GM18505 (cell line): ENCODE measurements around the gene IFT20.

Source experiments
- ATAC-seq: cut with Tn5 transposase; IDR thresholded peaks from one replicate; pipeline ENCODE4 v1.9.1; 2021; ENCODE audit not compliant: unreplicated experiment
- POLR2A ChIP-seq: IDR thresholded peaks from 4 replicates; pipeline ENCODE4 v1.6.1; 2011; ENCODE audit warnings: borderline replicate concordance; ENCODE audit not compliant: insufficient read depth, insufficient read length; ENCODE audit errors: extremely low read depth

Gene IFT20

DNA sequence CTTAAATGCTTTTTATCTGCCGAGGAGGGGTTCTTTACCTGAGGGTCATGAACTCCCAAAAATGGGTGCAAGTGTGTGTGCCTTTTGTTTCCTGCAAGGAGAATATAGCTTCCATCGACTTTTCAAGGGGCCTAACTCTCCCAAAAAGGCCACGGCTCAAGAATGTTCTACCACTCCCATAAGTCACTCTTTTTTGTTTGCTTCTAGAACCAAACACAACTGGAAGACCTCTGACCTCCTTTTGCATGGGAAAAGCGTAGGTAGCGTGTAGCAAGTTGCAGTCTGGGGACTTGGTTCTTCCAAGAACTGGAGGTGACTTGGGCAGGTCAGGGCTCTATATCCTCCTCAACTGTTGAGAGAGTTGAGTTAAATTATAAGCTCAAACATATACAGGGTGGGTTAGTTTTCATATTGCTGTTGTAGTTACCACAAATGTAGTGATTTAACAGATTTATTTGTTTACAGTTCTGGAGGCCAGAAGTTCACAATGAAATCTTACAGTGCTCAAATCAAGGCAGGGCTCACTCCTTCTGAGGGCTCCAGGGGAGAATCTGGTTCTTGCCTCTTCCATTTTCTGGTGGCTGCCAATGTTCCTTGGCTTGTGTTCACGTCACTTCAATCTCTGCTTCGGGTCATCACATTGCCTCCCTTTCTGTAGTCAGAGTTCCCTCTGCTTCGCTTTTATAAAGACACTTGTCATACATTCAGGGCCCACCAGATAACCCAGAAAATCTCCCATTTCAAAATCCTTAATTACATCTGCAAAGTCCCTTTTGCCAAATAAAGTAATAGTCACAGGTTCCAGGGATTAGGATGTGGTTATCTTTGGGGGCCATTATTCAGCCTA lies 14.8 kb downstream of the IFT20 start:
- no peak for TF ChIP-seq POLR2A
- no peak for ATAC-seq

DNA sequence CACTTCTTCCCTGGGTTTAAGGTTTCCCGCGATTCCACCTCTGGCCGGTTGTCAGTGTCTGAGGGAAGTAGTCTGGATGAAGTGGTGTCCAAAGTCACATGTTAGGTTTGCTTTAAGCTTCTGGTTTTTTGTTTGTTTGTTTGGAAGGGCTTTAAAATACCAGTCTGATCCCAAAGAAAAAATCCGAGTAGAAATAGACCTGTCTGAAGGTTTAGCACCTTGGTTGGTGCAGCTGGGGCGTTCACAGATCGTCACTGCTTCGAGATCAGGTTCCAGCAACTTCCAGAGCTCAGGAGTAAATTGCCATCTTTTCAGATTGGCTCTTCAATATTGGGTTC lies 15.7 kb downstream of the IFT20 start:
- TF ChIP-seq POLR2A: no peak
- no peak for ATAC-seq

DNA sequence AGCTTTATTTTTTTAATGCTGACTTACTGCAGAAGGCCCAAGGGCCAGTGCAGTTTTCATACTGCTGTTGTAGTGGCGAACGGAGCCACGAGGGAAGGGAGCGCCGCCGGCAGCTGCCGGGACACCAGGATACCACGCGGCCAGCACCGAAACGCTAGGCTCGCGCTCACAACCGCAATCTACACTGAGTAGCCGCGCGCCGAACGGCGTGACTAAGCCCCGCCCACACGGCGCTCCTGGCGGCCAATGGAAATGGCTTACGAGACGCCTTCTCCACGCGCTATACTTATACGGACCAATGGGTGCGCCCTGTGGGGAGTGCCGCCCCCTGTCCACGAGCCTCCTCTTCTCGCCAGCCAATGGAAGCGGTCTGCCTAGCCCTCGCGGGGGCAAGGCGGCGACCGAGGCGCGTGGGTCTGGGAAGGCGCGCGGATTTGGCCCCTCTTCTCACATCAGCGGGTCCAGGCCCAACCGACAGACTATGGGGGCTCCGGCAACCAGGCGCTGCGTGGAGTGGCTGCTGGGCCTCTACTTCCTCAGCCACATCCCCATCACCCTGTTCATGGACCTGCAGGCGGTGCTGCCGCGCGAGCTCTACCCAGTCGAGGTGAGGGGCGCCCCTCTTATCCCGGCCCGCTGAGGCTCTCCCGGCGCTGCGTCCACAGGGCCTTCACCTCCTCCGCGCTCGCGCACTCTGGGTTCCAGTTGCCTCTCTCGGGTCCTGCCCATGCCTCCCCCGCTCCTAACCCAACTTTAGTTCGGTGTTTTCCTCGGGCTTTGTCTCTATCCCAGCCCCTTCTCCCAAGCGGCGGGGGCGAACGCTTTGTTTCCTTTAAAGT lies 16.3 kb downstream of the IFT20 start, which contains the start of gene TMEM97:
TMEM97 (plus strand) TSS at position 442 of the 839 bp plus-strand sequence; CDS start at position 482, 40 bp downstream.
- peak; percentile 75 for TF ChIP-seq POLR2A

DNA sequence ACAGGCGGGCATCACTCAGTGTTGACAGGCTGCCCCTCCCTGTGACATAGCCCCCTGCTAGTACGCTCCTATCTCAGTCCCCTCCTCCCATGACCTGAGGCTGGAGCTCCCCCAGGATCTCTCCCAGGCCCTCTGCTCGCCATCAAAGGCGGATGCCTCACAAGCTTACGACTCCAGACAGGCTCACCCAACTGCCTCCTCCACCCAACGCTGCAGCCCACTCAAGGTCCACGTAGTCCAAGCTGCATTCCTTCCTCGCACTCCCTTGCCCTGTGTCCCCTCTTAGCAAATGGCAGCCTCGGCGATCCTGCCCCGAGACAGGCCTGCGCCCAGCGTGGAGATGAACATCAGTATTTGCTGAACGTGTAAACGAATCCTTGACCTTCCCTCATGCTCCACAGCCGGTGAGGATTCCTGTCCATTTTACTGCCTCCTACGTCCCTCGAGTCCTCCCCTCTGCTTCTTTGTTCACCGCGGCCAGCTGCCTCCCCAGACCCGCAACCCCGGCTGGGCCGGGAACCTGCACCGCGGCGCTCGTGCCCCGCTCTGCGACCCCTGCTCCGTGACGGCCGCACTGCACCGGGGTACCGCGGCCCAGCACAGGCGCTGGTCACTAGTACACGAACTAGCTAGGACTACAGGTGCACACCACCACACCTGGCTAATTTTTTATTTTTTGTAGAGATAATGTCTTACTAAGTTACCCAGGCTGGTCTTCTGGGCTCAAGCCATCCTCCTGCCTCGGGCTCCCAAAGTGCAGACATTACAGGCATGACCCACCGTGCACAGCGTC lies 17.1 kb downstream of the IFT20 start:
- ATAC-seq: peak; percentile 13
- TF ChIP-seq POLR2A: no peak

More for the DNA sequence above, 16.3 kb downstream of the IFT20 start, which contains the start of gene TMEM97:
- peak; percentile 94 for ATAC-seq

DNA sequence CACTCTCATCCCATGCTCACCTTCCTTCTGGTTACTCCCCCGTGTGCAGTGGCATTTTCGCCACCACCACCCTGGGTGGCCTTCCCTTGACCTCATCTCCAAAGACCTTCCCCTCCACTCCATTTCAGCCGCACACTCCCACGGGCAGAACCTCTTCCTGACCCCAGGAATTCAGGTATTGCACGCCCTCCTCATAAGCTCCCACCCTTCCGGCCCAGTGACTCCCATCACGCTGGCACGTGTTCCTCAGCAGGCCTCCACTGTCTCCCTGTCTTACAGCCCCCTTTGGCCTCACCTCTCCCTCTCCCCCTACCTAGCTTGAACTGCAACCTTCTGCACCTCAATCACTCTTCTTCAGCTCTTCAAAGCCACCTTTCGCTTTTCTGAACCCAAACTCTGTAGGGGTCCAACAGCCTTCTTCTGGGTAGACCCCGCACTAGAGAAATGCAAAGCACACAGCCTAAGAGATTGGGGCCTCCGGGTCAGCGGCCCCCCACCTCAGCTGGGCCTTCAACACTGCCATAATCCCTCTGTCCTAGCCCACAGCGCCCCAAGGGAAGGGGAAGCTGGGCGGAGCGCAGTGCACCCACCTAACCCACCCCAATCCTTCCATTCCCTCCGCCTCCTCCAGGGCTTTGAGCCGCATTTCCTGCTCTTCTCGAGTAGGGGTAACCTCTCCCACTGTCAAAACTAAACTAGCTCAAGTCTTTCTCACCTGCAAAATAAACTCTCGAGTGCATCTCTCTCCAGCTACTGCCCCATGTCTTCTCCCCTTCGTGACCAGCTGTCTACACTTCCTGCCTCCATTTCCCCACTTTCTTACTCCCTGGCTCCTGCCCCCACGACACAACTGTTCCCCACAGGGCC lies 17.9 kb downstream of the IFT20 start:
- no peak for ATAC-seq
- TF ChIP-seq POLR2A: no peak

DNA sequence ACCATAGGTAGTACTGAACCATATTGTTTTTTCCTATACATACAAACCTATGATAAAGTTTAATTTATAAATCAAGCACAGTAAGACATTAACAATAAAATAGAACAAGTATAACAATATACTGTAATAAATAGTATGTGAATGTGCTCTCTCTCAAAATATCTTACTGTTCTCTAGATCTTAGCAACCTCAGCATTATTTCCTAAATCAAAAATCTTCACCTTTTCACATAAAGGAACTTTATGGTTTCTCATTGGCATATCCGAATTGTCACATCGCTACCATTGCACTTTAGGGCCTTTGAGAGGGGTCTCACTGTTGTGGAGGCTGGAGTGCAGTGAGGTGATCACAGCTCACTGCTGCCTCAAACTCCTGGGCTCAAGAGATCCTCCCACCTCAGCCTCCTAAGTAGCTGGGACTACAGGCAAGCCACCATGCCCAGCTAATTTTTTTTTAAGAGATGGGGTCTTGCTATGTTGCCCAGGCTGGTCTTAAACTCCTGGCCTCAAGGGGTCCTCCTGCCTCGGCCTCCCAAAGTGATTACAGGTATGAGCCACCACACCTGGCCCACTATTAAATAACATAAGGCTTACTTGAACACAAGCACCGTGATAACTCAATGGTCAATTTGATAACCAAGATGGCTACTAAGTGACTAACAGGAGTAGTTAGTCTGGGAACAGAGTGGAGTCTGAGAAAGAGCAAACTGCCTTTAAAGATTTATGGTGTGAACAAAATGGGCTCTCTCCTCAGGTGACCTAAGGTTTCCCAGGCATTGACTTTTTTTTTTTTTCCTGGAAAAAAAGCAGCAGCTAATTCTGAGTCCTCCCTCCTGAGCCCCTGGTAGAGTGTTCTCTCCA lies 19.2 kb downstream of the IFT20 start:
- ATAC-seq: no peak
- no peak for TF ChIP-seq POLR2A

DNA sequence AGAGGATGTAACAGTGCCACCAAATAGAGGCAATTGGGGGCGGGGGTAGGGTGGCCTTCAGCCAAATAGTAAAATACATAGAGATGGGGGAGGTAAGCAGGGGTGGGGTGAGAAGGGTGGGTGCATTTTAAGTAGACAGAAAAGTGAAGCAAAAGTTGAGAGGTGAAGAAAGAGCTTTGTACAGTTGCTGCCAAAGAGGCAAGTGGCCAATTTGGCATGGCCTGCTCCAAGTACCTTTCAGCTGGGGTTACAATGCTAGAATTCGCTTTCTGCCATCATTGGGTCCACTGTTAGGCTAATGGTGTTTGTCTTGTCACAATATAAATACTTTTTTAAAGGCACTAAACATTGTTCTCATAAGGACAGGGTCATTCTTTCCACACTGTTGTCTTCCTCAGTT lies 21.4 kb downstream of the IFT20 start:
- ATAC-seq: no peak
- TF ChIP-seq POLR2A: no peak

DNA sequence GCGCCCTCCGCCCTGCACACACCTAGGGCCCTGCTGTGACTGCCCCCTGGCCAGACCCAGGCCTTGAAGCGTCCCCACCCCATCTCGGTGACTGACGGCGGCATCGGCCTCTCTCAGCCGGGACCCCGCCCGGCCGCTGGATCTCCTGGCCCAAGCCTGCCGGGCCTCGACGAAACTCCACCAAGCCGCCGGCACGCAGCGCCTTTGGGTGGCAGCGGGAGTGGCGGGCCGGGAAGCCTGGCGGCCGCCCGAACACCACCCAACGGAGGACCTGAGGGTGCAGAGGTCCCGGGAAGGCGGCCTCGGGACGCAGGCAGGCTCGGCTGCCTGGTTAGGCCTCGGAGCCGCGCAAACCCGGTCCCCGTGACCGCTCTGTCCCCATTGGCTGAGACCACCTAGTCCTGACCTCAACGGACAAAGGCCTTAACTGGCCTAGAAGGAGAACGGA lies 28.3 kb downstream of the IFT20 start:
- no peak for TF ChIP-seq POLR2A
- ATAC-seq: no peak

DNA sequence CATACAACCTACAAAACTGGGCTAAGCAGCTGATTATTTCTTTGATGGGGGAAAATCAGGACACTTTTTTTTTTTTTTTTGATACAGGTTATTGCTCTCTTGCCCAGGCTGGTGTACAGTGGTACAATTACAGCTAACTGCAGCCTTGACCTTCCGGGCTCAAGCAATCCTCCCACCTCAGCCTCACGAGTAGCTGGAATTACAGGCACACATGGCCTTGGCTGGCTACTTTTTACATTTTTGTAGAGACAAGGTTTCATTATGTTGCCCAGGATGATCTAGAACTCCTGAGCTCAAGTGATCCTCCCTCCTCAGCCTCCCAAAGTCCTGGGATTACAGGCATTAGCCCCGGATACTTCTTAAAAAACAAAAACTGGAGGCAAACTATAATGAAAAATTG lies 36.8 kb downstream of the IFT20 start:
- no peak for ATAC-seq
- no peak for TF ChIP-seq POLR2A

DNA sequence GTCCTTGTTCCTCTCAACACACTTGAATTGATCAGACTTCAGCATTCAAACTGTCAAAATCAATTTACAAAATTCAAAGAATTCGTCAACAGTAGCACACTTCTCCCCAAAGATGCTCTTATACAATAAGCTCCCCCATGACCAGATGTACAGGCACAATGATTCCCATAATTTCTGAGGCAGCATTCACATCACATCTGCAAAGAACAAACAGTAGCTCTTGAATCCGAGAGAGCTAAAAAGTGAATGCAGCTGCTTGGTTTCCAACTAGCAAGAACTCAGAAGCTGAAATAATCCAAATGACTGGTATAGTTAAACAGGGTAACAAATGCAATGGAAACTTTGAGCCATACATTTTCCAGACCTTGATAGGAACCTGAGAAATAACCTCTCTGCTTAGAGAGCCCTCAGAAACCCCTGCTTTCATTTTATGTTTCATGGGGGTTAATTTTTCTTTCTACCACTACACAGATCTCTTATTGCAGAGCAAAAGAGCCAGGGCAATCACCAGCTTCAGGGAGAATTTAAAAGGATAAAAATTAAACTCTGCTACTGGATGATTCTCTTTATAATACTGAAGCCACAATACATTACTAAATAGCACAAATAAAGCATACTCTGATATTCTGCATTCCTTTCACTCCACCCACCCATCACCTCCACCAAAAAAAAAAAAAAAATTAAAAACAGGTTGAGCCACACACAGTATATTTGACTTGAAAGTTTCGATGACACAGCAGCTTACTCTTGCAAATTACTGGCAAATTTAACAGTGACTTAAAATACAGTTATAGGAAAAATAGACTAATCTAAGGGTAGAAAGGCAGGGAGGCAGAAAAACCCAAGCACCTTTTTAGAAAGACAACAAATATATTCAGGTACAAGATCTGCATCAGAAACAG lies 39.3 kb downstream of the IFT20 start:
- no peak for ATAC-seq
- TF ChIP-seq POLR2A: no peak
